Right lobe of liver (tissue), 4 donors: Measurements from ENCODE around the gene SYT1.

Source experiments
- CTCF ChIP-seq, 4 donors: fragments of 200-600 bp in 3 of 4; fragments of 450-650 bp in 1 of 4; IDR thresholded peaks; one replicate each; pipeline versions ENCODE4 v1.5.1 to v1.8.0; 2016 to 2022; ENCODE audit warnings: antibody characterized with exemption in 4 of 4, mild to moderate bottlenecking in 2 of 4
- POLR2A ChIP-seq: fragments of 450-650 bp; IDR thresholded peaks from one replicate; pipeline ENCODE4 v1.6.1; 2017; ENCODE audit warnings: antibody characterized with exemption, mild to moderate bottlenecking
- donor health status: DM: no; HTN: no; CAD: no.
- donor health status: DM: no; HTN: no; CAD: no.
- donor health status: DM: no; HTN: yes; CAD: no.

DNA sequence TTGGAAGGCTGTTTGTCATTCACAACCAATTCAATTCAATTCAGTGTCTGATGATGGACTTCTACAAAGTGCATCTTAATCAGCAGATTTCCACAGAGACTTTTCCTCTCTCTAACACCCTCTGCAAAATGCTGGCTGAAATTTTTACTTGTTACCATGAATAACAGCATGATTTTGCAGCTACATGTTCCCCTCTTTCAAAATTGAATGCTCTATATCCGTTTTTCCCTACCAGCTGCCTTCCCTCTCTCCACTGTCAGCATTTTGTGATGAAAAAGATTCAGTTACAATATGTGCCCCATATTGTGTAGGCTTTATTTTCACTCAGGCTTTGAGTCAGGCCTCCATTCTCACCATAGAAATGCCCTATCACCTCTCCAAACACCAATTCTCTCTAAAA, 334.6 kb downstream of the SYT1 start:
- no peak for TF ChIP-seq CTCF (IDR thresholded peaks at IDR 0.05)
- TF ChIP-seq POLR2A: no peak
